HepG2 (cell line): Measurements from ENCODE around the gene TUBGCP4. TPM values are rescaled to one million over a fixed set of nuclear protein-coding genes. Genes with fewer than 3 reads are reported as not detected.

Experiments
- BORCS8-MEF2B ChIP-seq: sonication (generic); formaldehyde crosslinking; IDR thresholded peaks from 2 replicates; pipeline ENCODE4 v1.8.0; 2022; ENCODE audit warnings: mild to moderate bottlenecking, missing genetic modification reagents
- CCAR2 ChIP-seq: fragments of 200-400 bp; formaldehyde crosslinking; optimal IDR thresholded peaks from 2 replicates; pipeline ENCODE3; 2018; ENCODE audit warnings: low read depth, mild to moderate bottlenecking, low read length, moderate library complexity
- CREBL2 ChIP-seq: sonication (generic); formaldehyde crosslinking; IDR thresholded peaks from 2 replicates; pipeline ENCODE4 v1.8.1; 2023; ENCODE audit warnings: missing genetic modification reagents, mild to moderate bottlenecking, borderline replicate concordance
- CTCF ChIP-seq: sonication (generic); formaldehyde crosslinking; IDR thresholded peaks from 2 replicates; pipeline ENCODE4 v1.5.0; 2020; ENCODE audit warnings: mild to moderate bottlenecking, missing genetic modification reagents, moderate library complexity
- FOXA3 ChIP-seq: IDR thresholded peaks from 2 replicates; pipeline ENCODE4 v1.6.1; 2016; ENCODE audit warnings: missing genetic modification reagents, missing compliant biosample characterization
- MAFK ChIP-seq, 2 experiments: IDR thresholded peaks in 1 of 2; conservative IDR thresholded peaks in 1 of 2; 2 replicates each; pipeline ENCODE4 v1.6.1; 2011; ENCODE audit warnings: improper control_type of control experiment in 2 of 2, low read length in 2 of 2
- MIXL1 ChIP-seq: IDR thresholded peaks from 2 replicates; pipeline ENCODE4 v1.6.1; 2016
- PLRG1 ChIP-seq: fragments of 450-650 bp; conservative IDR thresholded peaks from 2 replicates; pipeline ENCODE4 v1.6.1; 2016
- SMC3 ChIP-seq: IDR thresholded peaks from 2 replicates; pipeline ENCODE4 v1.6.1; 2011; ENCODE audit warnings: low read length, improper control_type of control experiment
- U2AF1 ChIP-seq: fragments of 200-400 bp; formaldehyde crosslinking; optimal IDR thresholded peaks from 2 replicates; pipeline ENCODE3; 2017; ENCODE audit warnings: mild to moderate bottlenecking, low read depth, low read length
- ZBED4 ChIP-seq: sonication (generic); formaldehyde crosslinking; IDR thresholded peaks from 2 replicates; pipeline ENCODE4 v1.4.0; 2020; ENCODE audit warnings: missing genetic modification reagents, borderline replicate concordance
- ZC3H13 ChIP-seq: sonication (generic); formaldehyde crosslinking; IDR thresholded peaks from 2 replicates; pipeline ENCODE4 v1.8.1; 2023; ENCODE audit warnings: mild to moderate bottlenecking, missing genetic modification reagents, moderate library complexity
- ZNF160 ChIP-seq: sonication (generic); formaldehyde crosslinking; IDR thresholded peaks from 2 replicates; pipeline ENCODE4 v1.8.0; 2022; ENCODE audit warnings: mild to moderate bottlenecking, inconsistent platforms, missing genetic modification reagents
- ZNF496 ChIP-seq: sonication (generic); formaldehyde crosslinking; IDR thresholded peaks from 2 replicates; pipeline ENCODE4 v1.8.1; 2023; ENCODE audit warnings: mild to moderate bottlenecking, moderate library complexity, missing genetic modification reagents; ENCODE audit not compliant: insufficient replicate concordance
- ZNF546 ChIP-seq: sonication (generic); formaldehyde crosslinking; conservative IDR thresholded peaks from 2 replicates; pipeline ENCODE4 v1.8.1; 2023; ENCODE audit warnings: mild to moderate bottlenecking, missing genetic modification reagents
- ZSCAN20 ChIP-seq: sonication (generic); formaldehyde crosslinking; IDR thresholded peaks from 2 replicates; pipeline ENCODE4 v1.4.0; 2020; ENCODE audit warnings: missing genetic modification reagents, mild to moderate bottlenecking, borderline replicate concordance
- polyA plus RNA-seq, 8 experiments: library from polyadenylated mRNA; depleted of rRNA in 3 of 8; stranded (reverse) in 7 of 8; unstranded in 1 of 8; fragments of >200 nt; fragmentation: Illumina TruSeq in 4 of 8; extraction: Trizol in 4 of 8; gene quantifications; 2 replicates each; pipeline versions ENCODE4 v1.2.1 to v1.2.3, GENCODE V29; 2011 to 2016; ENCODE audit warnings: low read depth in 4 of 8, missing spikeins in 1 of 8, mixed read lengths in 1 of 8; ENCODE audit not compliant: insufficient read depth in 1 of 8
- total RNA-seq, 5 experiments: library from RNA; depleted of rRNA; stranded (reverse); fragments of >200 nt; fragmentation: Illumina TruSeq; extraction: Trizol; gene quantifications; 2 replicates each; pipeline ENCODE4 v1.2.3, GENCODE V29; 2016; ENCODE audit warnings: low read depth in 1 of 5
- TF ChIP-seq, protein P1 (sequence below): sonication (generic); formaldehyde crosslinking; IDR thresholded peaks from 2 replicates; pipeline ENCODE4 v1.8.0; 2023; ENCODE audit warnings: mild to moderate bottlenecking, missing genetic modification reagents
- TF ChIP-seq, protein P2 (sequence below): conservative IDR thresholded peaks from 2 replicates; pipeline ENCODE4 v1.6.1; 2018; ENCODE audit warnings: missing genetic modification reagents
- TF ChIP-seq, protein P3 (sequence below): IDR thresholded peaks from 2 replicates; pipeline ENCODE4 v1.6.1; 2016; ENCODE audit warnings: low read depth

Gene TUBGCP4
- total and polyA plus RNA-seq, 2 of the 13 experiments (the other 11 are each of a cell fraction or from before 2014, with no cell fraction given): 15.0 to 20.5 TPM

DNA sequence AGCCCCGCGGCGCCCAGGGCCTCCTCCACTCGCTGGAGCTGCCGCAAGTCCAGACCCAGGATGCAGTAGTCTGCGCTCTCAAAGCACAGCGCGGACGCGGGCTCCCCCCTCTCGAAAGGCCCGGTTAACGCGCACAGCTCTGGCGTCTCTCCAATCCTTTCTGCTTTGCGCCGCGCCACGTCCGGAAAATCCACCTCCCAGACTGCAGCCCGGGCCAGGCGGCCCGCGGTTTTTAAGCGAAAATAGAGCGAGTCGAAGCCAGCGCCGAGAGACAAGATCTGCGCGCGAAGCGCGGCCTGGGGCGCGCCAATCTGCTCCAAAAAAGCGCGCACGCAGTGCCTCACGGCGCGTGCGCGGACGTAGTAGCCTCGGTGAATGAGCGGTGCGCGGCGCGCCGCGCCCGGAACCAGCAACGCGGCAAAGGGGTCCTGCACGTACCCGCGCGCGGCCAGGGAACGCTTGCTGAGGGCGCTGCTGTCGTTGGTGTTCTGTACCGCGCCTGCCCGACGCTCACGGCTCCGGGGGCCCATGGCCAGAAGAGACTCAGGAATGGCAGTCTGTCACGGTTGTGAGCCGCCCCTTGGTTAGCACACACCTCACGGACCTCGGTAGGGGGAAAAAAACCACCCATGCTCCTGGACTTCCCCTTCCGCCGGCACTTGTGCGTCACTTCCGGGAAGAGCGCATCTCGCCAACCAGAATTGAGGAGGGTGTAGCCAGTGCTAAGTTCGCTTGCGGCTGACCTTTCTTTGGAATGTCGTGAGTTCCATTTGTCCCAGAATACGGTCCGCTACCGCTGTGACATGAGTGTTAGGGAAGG, 40.7 kb upstream of the TUBGCP4 start, which contains the start of gene LCMT2 (continued):
- TF ChIP-seq ZSCAN20 (CRISPR knock-in tag) (no peak; the same call in none of the 2 replicates), CTCF (CRISPR knock-in tag) (no peak; the same call in 1 of the 2 replicates), CREBL2 (peak; percentile 71; the same call in 1 of the 2 replicates), BORCS8-MEF2B (CRISPR knock-in tag) (peak; percentile 41; the same call in 1 of the 2 replicates), SMC3 (no peak), PLRG1 (no peak), MIXL1 (CRISPR knock-in tag) (peak; percentile 26; the same call in 1 of the 2 replicates), ZC3H13 (CRISPR knock-in tag) (peak; percentile 58; the same call in 1 of the 2 replicates), FOXA3 (CRISPR knock-in tag) (peak; percentile 35; the same call in 1 of the 2 replicates), ZNF496 (CRISPR knock-in tag) (no peak), ZNF160 (CRISPR knock-in tag) (peak; percentile 7; the same call in 1 of the 2 replicates), MAFK (conservative IDR thresholded peaks at IDR 0.05 in 1 of 2, IDR thresholded peaks at IDR 0.05 in 1 of 2; ENCODE audit: low read length in 2 of 2) (no peak), CCAR2 (no peak), ZNF546 (CRISPR knock-in tag) (peak; percentile 56; the same call in 1 of the 2 replicates), U2AF1 (peak; percentile 29), ZBED4 (CRISPR knock-in tag) (peak; percentile 15; the same call in 1 of the 2 replicates)
- TF ChIP-seq, protein P1, sequence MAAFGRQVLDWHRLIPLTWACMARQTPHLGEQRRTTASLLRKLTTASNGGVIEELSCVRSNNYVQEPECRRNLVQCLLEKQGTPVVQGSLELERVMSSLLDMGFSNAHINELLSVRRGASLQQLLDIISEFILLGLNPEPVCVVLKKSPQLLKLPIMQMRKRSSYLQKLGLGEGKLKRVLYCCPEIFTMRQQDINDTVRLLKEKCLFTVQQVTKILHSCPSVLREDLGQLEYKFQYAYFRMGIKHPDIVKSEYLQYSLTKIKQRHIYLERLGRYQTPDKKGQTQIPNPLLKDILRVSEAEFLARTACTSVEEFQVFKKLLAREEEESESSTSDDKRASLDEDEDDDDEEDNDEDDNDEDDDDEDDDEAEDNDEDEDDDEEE (CRISPR knock-in tag): peak; percentile 94
- TF ChIP-seq, protein P2, sequence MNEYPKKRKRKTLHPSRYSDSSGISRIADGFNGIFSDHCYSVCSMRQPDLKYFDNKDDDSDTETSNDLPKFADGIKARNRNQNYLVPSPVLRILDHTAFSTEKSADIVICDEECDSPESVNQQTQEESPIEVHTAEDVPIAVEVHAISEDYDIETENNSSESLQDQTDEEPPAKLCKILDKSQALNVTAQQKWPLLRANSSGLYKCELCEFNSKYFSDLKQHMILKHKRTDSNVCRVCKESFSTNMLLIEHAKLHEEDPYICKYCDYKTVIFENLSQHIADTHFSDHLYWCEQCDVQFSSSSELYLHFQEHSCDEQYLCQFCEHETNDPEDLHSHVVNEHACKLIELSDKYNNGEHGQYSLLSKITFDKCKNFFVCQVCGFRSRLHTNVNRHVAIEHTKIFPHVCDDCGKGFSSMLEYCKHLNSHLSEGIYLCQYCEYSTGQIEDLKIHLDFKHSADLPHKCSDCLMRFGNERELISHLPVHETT (CRISPR knock-in tag): peak; percentile 85
- TF ChIP-seq, protein P3, sequence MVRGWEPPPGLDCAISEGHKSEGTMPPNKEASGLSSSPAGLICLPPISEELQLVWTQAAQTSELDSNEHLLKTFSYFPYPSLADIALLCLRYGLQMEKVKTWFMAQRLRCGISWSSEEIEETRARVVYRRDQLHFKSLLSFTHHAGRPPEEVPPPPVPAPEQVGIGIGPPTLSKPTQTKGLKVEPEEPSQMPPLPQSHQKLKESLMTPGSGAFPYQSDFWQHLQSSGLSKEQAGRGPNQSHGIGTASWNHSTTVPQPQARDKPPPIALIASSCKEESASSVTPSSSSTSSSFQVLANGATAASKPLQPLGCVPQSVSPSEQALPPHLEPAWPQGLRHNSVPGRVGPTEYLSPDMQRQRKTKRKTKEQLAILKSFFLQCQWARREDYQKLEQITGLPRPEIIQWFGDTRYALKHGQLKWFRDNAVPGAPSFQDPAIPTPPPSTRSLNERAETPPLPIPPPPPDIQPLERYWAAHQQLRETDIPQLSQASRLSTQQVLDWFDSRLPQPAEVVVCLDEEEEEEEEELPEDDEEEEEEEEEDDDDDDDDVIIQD (CRISPR knock-in tag): peak; percentile 37; the same call in 1 of the 2 replicates
